GM18951 (cell line): Measurements from ENCODE around the gene NADSYN1.

Experiments used
- POLR2A ChIP-seq: IDR thresholded peaks from 4 replicates; pipeline ENCODE4 v1.6.1; 2011; ENCODE audit warnings: mild to moderate bottlenecking; ENCODE audit not compliant: insufficient read length, insufficient read depth; ENCODE audit errors: extremely low read depth
- in situ Hi-C: fragments of 300-500 bp; cut with MboI; formaldehyde crosslinking; loops from one replicate; pipeline ENCODE4 v1.12.0; 2022; ENCODE audit warnings: low sequenced_read_pairs, mixed read lengths, inconsistent platforms; ENCODE audit not compliant: unreplicated experiment

The NADSYN1 gene

GRCh38 chr11:71461696-71462095, 8.7 kb downstream of the NADSYN1 start:
- no peak for TF ChIP-seq POLR2A
- in situ Hi-C loops, result no loop called here

- in situ Hi-C loops, result no loop called here
- TF ChIP-seq POLR2A, result peak; percentile 3
Measured at GRCh38 chr11:71462726-71463125, 9.7 kb downstream of the NADSYN1 start.

GRCh38 chr11:71463331-71464211, 10.6 kb downstream of the NADSYN1 start:
- in situ Hi-C loops, result no loop called here
- TF ChIP-seq POLR2A, result peak; percentile 1

- in situ Hi-C loops, result no loop called here
Measured at GRCh38 chr11:71465054-71465453, 12.1 kb downstream of the NADSYN1 start.

GRCh38 chr11:71466358-71466757, 13.4 kb downstream of the NADSYN1 start:
- in situ Hi-C loops, result no loop called here
- TF ChIP-seq POLR2A, result no peak

More at GRCh38 chr11:71465054-71465453, 12.1 kb downstream of the NADSYN1 start:
- TF ChIP-seq POLR2A, result no peak

- in situ Hi-C loops, result no loop called here
- TF ChIP-seq POLR2A, result no peak
Measured at GRCh38 chr11:71467164-71467563, 14.2 kb downstream of the NADSYN1 start.

- in situ Hi-C loops, result no loop called here
- TF ChIP-seq POLR2A, result no peak
Measured at GRCh38 chr11:71470946-71471345, 17.9 kb downstream of the NADSYN1 start.

- in situ Hi-C loops, result no loop called here
- no peak for TF ChIP-seq POLR2A
Measured at GRCh38 chr11:71472357-71472885, 19.4 kb downstream of the NADSYN1 start.

- TF ChIP-seq POLR2A, result no peak
- in situ Hi-C loops, result no loop called here
Measured at GRCh38 chr11:71472941-71473792, 20.2 kb downstream of the NADSYN1 start.

- in situ Hi-C loops, result no loop called here
- no peak for TF ChIP-seq POLR2A
Measured at GRCh38 chr11:71473793-71474080, 20.7 kb downstream of the NADSYN1 start.

- in situ Hi-C loops, result no loop called here
- TF ChIP-seq POLR2A, result no peak
Measured at GRCh38 chr11:71474141-71474770, 21.3 kb downstream of the NADSYN1 start.

GRCh38 chr11:71474771-71475483, 21.9 kb downstream of the NADSYN1 start:
- no peak for TF ChIP-seq POLR2A
- in situ Hi-C loops, result no loop called here
